Measurements from ENCODE around the gene RFPL3.
"Not testable (repeated sequence)": the region's sequence is repeated elsewhere in the genome, so short reads cannot be mapped to it uniquely, and the experiment has no call there.

Gene RFPL3

DNA sequence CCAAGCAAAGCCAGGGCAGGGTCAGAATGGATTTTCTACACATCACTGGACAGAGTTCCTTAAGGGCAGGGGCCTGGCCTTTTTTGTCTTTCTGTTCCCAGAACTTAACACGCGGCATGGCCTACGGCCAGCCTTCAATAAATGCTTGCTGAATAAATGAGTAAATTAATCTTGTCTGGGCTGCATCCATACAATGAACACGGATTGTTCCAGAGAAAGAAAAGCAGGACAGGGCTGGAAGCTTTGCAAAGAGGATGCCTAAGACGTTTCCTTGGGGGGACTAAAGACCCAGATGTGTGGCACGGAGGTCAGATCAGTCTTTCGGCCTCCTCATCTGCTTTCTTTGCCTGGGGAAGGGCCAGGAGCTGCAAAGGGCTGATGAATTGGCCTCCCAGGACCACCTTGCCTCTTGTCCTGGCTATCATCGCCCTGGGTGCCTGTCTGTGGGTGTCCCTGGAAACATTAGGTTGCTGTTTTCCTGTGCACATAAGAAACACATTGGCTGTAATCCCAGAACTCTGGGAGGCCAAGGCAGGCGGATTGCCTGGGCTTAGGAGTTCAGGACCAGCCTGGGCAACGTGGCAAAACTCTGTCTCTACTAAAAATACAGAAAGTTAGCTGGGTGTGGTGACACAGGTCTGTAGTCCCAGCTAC is 20.8 kb upstream of the RFPL3 start:
- TF ChIP-seq, protein P1, sequence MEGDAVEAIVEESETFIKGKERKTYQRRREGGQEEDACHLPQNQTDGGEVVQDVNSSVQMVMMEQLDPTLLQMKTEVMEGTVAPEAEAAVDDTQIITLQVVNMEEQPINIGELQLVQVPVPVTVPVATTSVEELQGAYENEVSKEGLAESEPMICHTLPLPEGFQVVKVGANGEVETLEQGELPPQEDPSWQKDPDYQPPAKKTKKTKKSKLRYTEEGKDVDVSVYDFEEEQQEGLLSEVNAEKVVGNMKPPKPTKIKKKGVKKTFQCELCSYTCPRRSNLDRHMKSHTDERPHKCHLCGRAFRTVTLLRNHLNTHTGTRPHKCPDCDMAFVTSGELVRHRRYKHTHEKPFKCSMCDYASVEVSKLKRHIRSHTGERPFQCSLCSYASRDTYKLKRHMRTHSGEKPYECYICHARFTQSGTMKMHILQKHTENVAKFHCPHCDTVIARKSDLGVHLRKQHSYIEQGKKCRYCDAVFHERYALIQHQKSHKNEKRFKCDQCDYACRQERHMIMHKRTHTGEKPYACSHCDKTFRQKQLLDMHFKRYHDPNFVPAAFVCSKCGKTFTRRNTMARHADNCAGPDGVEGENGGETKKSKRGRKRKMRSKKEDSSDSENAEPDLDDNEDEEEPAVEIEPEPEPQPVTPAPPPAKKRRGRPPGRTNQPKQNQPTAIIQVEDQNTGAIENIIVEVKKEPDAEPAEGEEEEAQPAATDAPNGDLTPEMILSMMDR (IDR thresholded peaks at IDR 0.05; ENCODE audit: low read depth, low read length): no peak
- DNase-seq (ENCODE audit: extremely low read depth, low read depth): no peak

DNA sequence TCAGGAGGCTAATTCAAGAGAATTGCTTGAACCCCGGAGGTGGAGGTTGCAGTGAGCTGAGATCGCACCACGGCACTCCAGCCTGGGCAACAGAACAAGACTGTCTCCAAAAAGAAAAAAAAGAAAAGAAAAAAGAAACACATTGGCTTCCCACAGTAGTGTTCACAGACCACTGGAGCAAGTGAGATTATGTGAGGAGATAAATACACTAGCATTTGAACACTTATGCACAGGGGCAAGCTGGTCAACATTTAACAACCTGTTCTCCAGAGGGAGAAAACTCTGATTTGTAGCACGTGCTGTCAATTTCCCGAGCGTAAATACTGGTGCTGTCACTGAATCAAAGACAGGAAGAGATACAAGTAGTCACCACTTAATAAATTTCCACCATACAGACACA is 20.2 kb upstream of the RFPL3 start:
- not testable (repeated sequence) for DNase-seq (ENCODE audit: extremely low read depth, low read depth)

DNA sequence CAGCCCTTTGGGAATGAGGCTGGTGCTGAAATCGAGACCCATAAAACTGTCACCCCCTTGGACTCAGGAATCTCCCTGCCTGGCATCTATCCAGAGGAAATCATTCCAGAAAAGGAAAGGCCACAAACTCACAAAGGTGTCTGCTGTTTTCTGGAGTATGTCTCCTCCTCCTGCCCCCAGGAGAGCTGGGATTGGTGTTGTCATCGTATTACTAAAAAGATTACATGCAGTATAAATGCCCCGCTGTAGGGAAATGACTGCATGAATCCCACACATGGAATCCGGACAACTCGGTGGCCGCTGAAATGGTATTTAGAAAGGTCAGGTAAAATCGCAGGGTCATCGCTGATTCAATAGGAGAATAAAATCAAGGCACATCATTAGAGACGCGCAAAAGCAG is 18.9 kb upstream of the RFPL3 start:
- TF ChIP-seq, protein P1 (IDR thresholded peaks at IDR 0.05; ENCODE audit: low read depth, low read length): no peak
- no peak for DNase-seq (ENCODE audit: extremely low read depth, low read depth)

DNA sequence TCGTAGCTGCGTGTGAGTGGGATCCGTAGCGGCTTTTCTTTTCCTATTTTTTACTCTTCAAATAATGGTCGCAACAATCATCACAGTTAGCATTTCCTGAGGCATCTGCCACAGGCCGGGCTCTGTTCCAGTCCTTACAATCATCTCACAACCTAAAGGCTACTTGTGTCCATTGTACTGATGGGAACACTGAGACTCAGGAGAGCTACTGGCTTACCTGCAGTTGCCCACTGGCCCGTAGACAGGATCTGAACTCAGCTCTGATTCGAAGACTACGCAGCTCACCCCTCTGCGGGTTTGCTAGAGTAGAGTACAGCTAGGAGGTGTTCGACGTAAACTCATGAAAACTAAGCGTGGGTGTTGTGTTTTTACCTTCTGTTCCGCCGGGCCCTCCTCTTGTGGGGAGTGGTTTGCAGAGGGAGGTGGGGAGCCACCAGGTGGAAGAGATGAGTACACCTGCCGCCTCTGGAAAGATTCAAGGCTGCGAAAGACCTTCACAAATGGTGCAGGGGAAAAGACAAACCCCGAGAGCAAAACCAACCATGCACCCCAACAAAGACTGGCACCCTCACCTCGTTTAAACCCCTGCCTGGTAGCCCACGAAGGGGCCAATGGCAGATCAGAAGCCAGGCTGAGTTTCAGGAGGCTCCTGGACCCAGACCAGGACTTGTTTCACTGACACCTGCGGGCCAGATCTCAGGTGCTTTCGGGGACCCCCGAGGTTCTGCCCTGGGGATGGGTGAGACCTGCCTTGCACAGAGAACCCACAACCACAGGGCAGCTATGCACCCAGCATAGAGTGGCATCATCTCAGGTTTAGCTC is 18.3 kb upstream of the RFPL3 start:
- no peak for DNase-seq (ENCODE audit: extremely low read depth, low read depth)
- TF ChIP-seq, protein P1 (IDR thresholded peaks at IDR 0.05; ENCODE audit: low read depth, low read length): no peak

DNA sequence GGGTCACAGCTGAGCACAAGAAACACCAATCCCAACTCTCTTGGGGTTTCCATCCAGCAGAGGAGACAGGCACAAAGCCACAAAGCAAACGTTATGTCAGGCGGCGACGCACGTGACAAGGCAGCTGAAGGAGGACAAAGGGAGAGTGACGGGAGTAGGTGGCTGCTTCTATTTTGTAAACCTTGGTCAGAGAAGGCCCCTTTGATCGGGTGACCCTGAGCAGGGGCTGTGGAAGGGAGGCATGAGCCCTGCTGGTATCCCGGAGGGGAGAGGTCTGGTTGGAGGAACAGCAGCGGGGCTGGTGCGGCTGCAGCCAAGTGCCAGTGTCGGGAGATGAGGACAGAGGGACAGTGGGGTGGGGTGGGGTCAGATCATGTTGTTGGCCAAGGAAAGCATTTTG is 17.3 kb upstream of the RFPL3 start:
- TF ChIP-seq, protein P1 (IDR thresholded peaks at IDR 0.05; ENCODE audit: low read depth, low read length): no peak

DNA sequence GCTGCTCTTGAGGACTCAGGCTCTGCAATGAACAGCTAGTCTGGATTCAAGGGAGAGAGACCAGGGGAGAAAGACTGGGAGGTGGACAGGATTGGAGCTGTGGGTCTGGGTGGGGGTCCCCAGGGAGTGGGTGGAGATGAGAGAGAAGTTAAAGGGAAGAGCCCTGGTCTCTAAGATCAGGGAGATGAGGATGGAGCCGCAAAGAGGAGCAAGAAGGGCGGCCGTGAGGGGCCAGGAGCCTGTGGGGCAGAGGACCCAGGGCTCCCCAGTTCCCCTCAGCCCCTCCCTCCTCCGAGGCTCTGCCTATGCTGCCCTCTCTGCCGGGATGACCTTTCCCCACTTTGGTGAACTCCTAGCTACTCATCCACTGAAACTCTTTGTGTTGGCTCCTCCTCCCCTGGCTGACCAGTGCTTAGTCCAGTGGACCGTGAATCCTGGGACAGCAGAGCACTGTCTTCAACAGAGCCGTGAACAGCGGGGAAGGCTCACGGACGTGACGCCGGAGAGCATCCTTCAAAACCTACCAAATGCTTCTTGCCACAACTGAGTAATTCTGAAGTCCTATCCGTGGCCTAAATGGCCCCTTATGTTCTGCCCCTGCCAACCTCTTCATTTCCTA is 16.4 kb upstream of the RFPL3 start:
- TF ChIP-seq, protein P1 (IDR thresholded peaks at IDR 0.05; ENCODE audit: low read depth, low read length): no peak

More for the DNA sequence above, 17.3 kb upstream of the RFPL3 start:
- DNase-seq (ENCODE audit: extremely low read depth, low read depth): no peak

DNA sequence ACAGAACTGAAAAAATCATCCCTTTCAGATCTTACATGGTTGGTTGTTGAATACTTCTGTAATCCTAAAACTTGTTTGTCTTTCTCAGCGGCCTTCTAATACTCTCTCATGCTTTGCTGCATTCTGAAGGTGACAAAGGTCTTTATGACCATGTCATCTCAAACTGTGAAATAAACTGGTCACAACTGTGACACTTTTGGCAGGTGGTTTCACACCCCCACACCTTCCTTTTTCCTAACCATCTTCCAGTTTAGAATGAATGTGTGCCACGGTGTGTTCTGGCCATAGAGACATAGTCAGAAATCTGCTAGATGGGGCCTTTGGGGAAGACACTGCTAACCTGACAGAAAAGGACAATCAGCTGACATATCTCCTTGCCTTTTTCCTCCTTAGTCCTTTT is 14.7 kb upstream of the RFPL3 start:
- TF ChIP-seq, protein P1 (IDR thresholded peaks at IDR 0.05; ENCODE audit: low read depth, low read length): no peak
- no peak for DNase-seq (ENCODE audit: extremely low read depth, low read depth)

More for the DNA sequence above, 16.4 kb upstream of the RFPL3 start:
- no peak for DNase-seq (ENCODE audit: extremely low read depth, low read depth)
